A549 (cell line): ENCODE measurements around the gene ZNF441. TPM values are rescaled to one million over a fixed set of nuclear protein-coding genes. Genes with fewer than 3 reads are reported as not detected.
"Not testable (repeated sequence)": the region's sequence is repeated elsewhere in the genome, so short reads cannot be mapped to it uniquely, and the experiment has no call there.

Source experiments
- ATAC-seq, 2 experiments: fragments of 200-7000 bp in 1 of 2; fragments of >200 bp in 1 of 2; cut with Nextera tagmentation in 1 of 2; cut with Tn5 transposase in 1 of 2; 3 replicates each; pipeline versions ENCODE4 v1.8.0 to v1.9.1; 2018 to 2020; ENCODE audit warnings: mild to moderate bottlenecking in 1 of 2, moderate library complexity in 1 of 2
- CTCF ChIA-PET: fragments of 300-600 bp; sonication (Branson Sonifier 250); formaldehyde crosslinking; extraction: SDS; loops from one replicate; lab custom pipeline; 2021; ENCODE audit warnings: antibody characterized with exemption, inconsistent platforms; lab: Yijun Ruan, JAX
- POLR2A ChIA-PET: fragments of 350-600 bp; formaldehyde crosslinking; extraction: SDS; loops from one replicate; lab custom pipeline; 2021; ENCODE audit warnings: antibody characterized with exemption, inconsistent platforms; lab: Yijun Ruan, JAX
- DNase-seq, 2 experiments: peaks; one replicate each; pipeline versions ENCODE4 v3.0.0 to v3.0.0-alpha.2; 2011 to 2016; ENCODE audit warnings: low read depth in 1 of 2, low spot score in 1 of 2
- FAIRE-seq: peaks from 2 replicates; lab custom pipeline; 2011; peaks lifted over from hg19 to GRCh38; lab: Jason Lieb, UNC
- H3K27ac ChIP-seq, 2 experiments: fragments of >200 bp; sonication (Bioruptor Twin); formaldehyde crosslinking; 3 replicates each; pipeline ENCODE4 v1.5.1; 2016 to 2017
- H3K4me1 ChIP-seq: fragments of >200 bp; sonication (Bioruptor Twin); formaldehyde crosslinking; 3 replicates; pipeline ENCODE4 v1.6.1; 2016
- H3K4me2 ChIP-seq: fragments of >200 bp; sonication (Bioruptor Twin); formaldehyde crosslinking; 3 replicates; pipeline ENCODE4 v1.6.1; 2016
- H3K4me3 ChIP-seq: fragments of >200 bp; sonication (Bioruptor Twin); formaldehyde crosslinking; 3 replicates; pipeline ENCODE4 v1.5.1; 2016
- H3K9me3 ChIP-seq: fragments of >200 bp; sonication (Bioruptor Twin); formaldehyde crosslinking; 3 replicates; pipeline ENCODE4 v1.6.1; 2016
- BCL3 ChIP-seq: fragments of >200 bp; sonication (Bioruptor Twin); formaldehyde crosslinking; IDR thresholded peaks from 3 replicates; pipeline ENCODE4 v1.6.1; 2016
- BHLHE40 ChIP-seq: IDR thresholded peaks from 2 replicates; pipeline ENCODE4 v1.6.1; 2012; ENCODE audit warnings: low read depth, low read length, inconsistent platforms
- CEBPB ChIP-seq, 2 experiments: fragments of >200 bp in 1 of 2; sonication (Bioruptor Twin) in 1 of 2; formaldehyde crosslinking in 1 of 2; IDR thresholded peaks; 2 replicates each; pipeline ENCODE4 v1.6.1; 2012 to 2016
- ELK1 ChIP-seq: fragments of 150-350 bp; IDR thresholded peaks from 2 replicates; pipeline ENCODE4 v1.6.1; 2014; ENCODE audit warnings: low read depth, mild to moderate bottlenecking, low read length
- EP300 ChIP-seq, 2 experiments: fragments of >200 bp; sonication (Bioruptor Twin); formaldehyde crosslinking; IDR thresholded peaks; 2 replicates in 1 of 2; 3 replicates in 1 of 2; pipeline ENCODE4 v1.6.1; 2016 to 2017
- FOSB ChIP-seq: fragments of 250-450 bp; sonication (Bioruptor Pico); IDR thresholded peaks from 2 replicates; pipeline ENCODE4 v1.5.0; 2020; ENCODE audit warnings: mild to moderate bottlenecking, moderate library complexity
- FOSL2 ChIP-seq, 2 experiments: fragments of 450-650 bp in 1 of 2; fragments of >200 bp in 1 of 2; sonication (Bioruptor Twin) in 1 of 2; formaldehyde crosslinking; IDR thresholded peaks; 2 replicates each; pipeline versions ENCODE4 v1.5.0 to v1.6.1; 2016 to 2020; ENCODE audit warnings: mild to moderate bottlenecking in 1 of 2, moderate library complexity in 1 of 2
- HES2 ChIP-seq: fragments of >200 bp; sonication (Bioruptor Twin); formaldehyde crosslinking; IDR thresholded peaks from 2 replicates; pipeline ENCODE4 v1.6.1; 2016
- HEYL ChIP-seq: fragments of 250-450 bp; sonication (Bioruptor Pico); IDR thresholded peaks from 2 replicates; pipeline ENCODE4 v1.8.0; 2021; ENCODE audit warnings: mild to moderate bottlenecking, moderate library complexity
- HOXA7 ChIP-seq: fragments of 250-450 bp; sonication (Bioruptor Pico); IDR thresholded peaks from 2 replicates; pipeline ENCODE4 v1.5.0; 2020; ENCODE audit warnings: mild to moderate bottlenecking, moderate library complexity
- HOXB5 ChIP-seq: fragments of 250-450 bp; sonication (Bioruptor Pico); IDR thresholded peaks from 2 replicates; pipeline ENCODE4 v1.5.0; 2020; ENCODE audit warnings: mild to moderate bottlenecking, moderate library complexity
- KDM5A ChIP-seq: fragments of 200-600 bp; sonication (generic); IDR thresholded peaks from 2 replicates; pipeline ENCODE4 v1.6.1; 2016; ENCODE audit warnings: antibody characterized with exemption, mild to moderate bottlenecking
- MAFK ChIP-seq: fragments of 450-650 bp; IDR thresholded peaks from 2 replicates; pipeline ENCODE4 v1.6.1; 2014; ENCODE audit not compliant: partially characterized antibody
- MAX ChIP-seq: IDR thresholded peaks from 2 replicates; pipeline ENCODE4 v1.6.1; 2012
- MYC ChIP-seq: IDR thresholded peaks from 2 replicates; pipeline ENCODE4 v1.6.1; 2012; ENCODE audit warnings: mild to moderate bottlenecking, inconsistent platforms, low read length, improper control_type of control experiment, borderline replicate concordance
- NFE2L2 ChIP-seq: fragments of 150-350 bp; conservative IDR thresholded peaks from 2 replicates; pipeline ENCODE4 v1.6.1; 2014; ENCODE audit warnings: low read length
- NPAS2 ChIP-seq: fragments of 250-450 bp; sonication (Bioruptor Pico); IDR thresholded peaks from 2 replicates; pipeline ENCODE4 v1.8.0; 2022; ENCODE audit warnings: mild to moderate bottlenecking, moderate library complexity, borderline replicate concordance
- PHF8 ChIP-seq: fragments of 200-600 bp; sonication (generic); IDR thresholded peaks from 2 replicates; pipeline ENCODE4 v1.6.1; 2016; ENCODE audit warnings: low read depth, mild to moderate bottlenecking, antibody characterized with exemption, moderate library complexity, borderline replicate concordance
- POLR2A ChIP-seq: IDR thresholded peaks from 2 replicates; pipeline ENCODE4 v1.6.1; 2012; ENCODE audit warnings: mild to moderate bottlenecking, low read length
- REST ChIP-seq: fragments of 200-600 bp; sonication (generic); IDR thresholded peaks from 2 replicates; pipeline ENCODE4 v1.6.1; 2016; ENCODE audit warnings: antibody characterized with exemption, mild to moderate bottlenecking, moderate library complexity
- RFX5 ChIP-seq: fragments of 450-650 bp; IDR thresholded peaks from 2 replicates; pipeline ENCODE4 v1.7.1; 2014; ENCODE audit warnings: antibody characterized with exemption, mild to moderate bottlenecking, moderate library complexity
- USF2 ChIP-seq: fragments of 450-650 bp; IDR thresholded peaks from 2 replicates; pipeline ENCODE4 v1.6.1; 2014; ENCODE audit warnings: antibody characterized with exemption
- ZC3H11A ChIP-seq: fragments of 450-650 bp; IDR thresholded peaks from 2 replicates; pipeline ENCODE4 v1.6.1; 2014; ENCODE audit warnings: antibody characterized with exemption, mild to moderate bottlenecking
- ZFP36 ChIP-seq: fragments of 450-650 bp; IDR thresholded peaks from 2 replicates; pipeline ENCODE4 v1.6.1; 2014; ENCODE audit warnings: borderline replicate concordance; ENCODE audit not compliant: partially characterized antibody
- ZSCAN20 ChIP-seq: fragments of 250-450 bp; sonication (Bioruptor Pico); IDR thresholded peaks from 2 replicates; pipeline ENCODE4 v1.8.0; 2022; ENCODE audit warnings: mild to moderate bottlenecking, moderate library complexity
- WGBS: methylation state at CpG from one replicate; pipeline ENCODE4 v1.1.6; 2017; ENCODE audit errors: missing lambda C conversion rate; 5-methylcytosine and 5-hydroxymethylcytosine counted together
- polyA plus RNA-seq, 4 experiments: library from polyadenylated mRNA; depleted of rRNA in 3 of 4; stranded (reverse); fragments of >200 nt; fragmentation: RNase III in 1 of 4; extraction: RNeasy Plus Mini Kit Qiagen cat#74134 plus additional on column Dnase treatment in 1 of 4; gene quantifications; 2 replicates in 3 of 4; 3 replicates in 1 of 4; pipeline ENCODE4 v1.2.3, GENCODE V29; 2011 to 2017

ZNF441 gene
- polyA plus RNA-seq, 2 of the 4 experiments (the other 2 are of a cell fraction) = 0.01 TPM

- H3K9me3 ChIP-seq = no peaks in the 10 kb centered on the region; the same call in 2 of the 3 replicates
- TF ChIP-seq MYC (no peak), POLR2A (no peak), BHLHE40 (no peak), FOSB (CRISPR knock-in tag) (no peak), ELK1 (no peak), HEYL (no peak), HOXA7 (CRISPR knock-in tag) (no peak), ZC3H11A (no peak), ZFP36 (no peak), HES2 (no peak), USF2 (no peak), BCL3 (no peak), ZSCAN20 (CRISPR knock-in tag) (no peak), NFE2L2 (no peak)
- no peaks in the 10 kb centered on the region for H3K4me1 ChIP-seq
- 14% methylated on average over 4 of the region's 4 CpGs for WGBS
- no peak for ATAC-seq
- CTCF ChIA-PET = no interaction called here
- POLR2A ChIA-PET = no interaction called here
- H3K27ac ChIP-seq = no peak overlapping the region
- H3K4me2 ChIP-seq = no peak overlapping the region
- H3K4me3 ChIP-seq = no peak overlapping the region
- FAIRE-seq = no peak
- DNase-seq = no peak
These were observed 3.2 kb downstream of the ZNF441 start for GRCh38 chr19:11769995-11770394.

- H3K4me2 ChIP-seq, FAIRE-seq, POLR2A ChIA-PET, H3K4me3 ChIP-seq, ATAC-seq, H3K4me1 ChIP-seq, H3K27ac ChIP-seq, CTCF ChIA-PET, H3K9me3 ChIP-seq: not testable (repeated sequence)
- DNase-seq = peak in 1 of 2 experiments; percentile 9
- 25% methylated on average over 11 of the region's 11 CpGs for WGBS
These were observed 4.7 kb downstream of the ZNF441 start for GRCh38 chr19:11771520-11771919.

- H3K4me2 ChIP-seq, H3K9me3 ChIP-seq, H3K27ac ChIP-seq, ATAC-seq, FAIRE-seq, CTCF ChIA-PET, POLR2A ChIA-PET, H3K4me1 ChIP-seq, H3K4me3 ChIP-seq, DNase-seq: not testable (repeated sequence)
- WGBS = 44% methylated on average over 11 of the region's 11 CpGs
These were observed 9.9 kb downstream of the ZNF441 start for GRCh38 chr19:11776669-11777068.

- POLR2A ChIA-PET = no interaction called here
- Histone ChIP-seq H3K4me1 (no peaks in the 10 kb centered on the region), H3K9me3 (peaks cover 10% of the 10 kb centered on the region; the same call in 2 of the 3 replicates), H3K4me3 (no peak overlapping the region), H3K4me2 (no peak overlapping the region), H3K27ac (no peak overlapping the region)
- FAIRE-seq (no peak), DNase-seq (no peak), ATAC-seq (no peak)
- CTCF ChIA-PET = no interaction called here
- 22% methylated on average over 7 of the region's 7 CpGs for WGBS
- TF ChIP-seq BHLHE40 (no peak), MAFK (no peak), CEBPB (IDR thresholded peaks at IDR 0.05) (no peak), HOXB5 (CRISPR knock-in tag) (no peak), REST (no peak), NPAS2 (no peak), EP300 (IDR thresholded peaks at IDR 0.05) (no peak), FOSL2 (IDR thresholded peaks at IDR 0.05) (no peak), FOSL2 (CRISPR knock-in tag; IDR thresholded peaks at IDR 0.05) (no peak), MAX (no peak), PHF8 (no peak), KDM5A (no peak), RFX5 (no peak)
These were observed 13.7 kb downstream of the ZNF441 start for GRCh38 chr19:11780431-11781020.
